CD14-positive monocyte (primary cell): Measurements from ENCODE around the gene HOXC12. TPM values are rescaled to one million over a fixed set of nuclear protein-coding genes. Genes with fewer than 3 reads are reported as not detected.

ENCODE experiments used
- DNase-seq, 3 donors: peaks; one replicate each; pipeline ENCODE4 v3.0.0-alpha.2; 2011 to 2022
- H2AFZ ChIP-seq: 2 replicates; pipeline ENCODE4 v1.6.0; 2012; ENCODE audit warnings: mild to moderate bottlenecking, low read depth, low read length, inconsistent platforms; ENCODE audit not compliant: insufficient read depth, poor library complexity, severe bottlenecking
- H3K27ac ChIP-seq, 2 donors: 1 replicate in 1 of 2; 2 replicates in 1 of 2; pipeline ENCODE4 v1.5.1; 2012 to 2013; ENCODE audit warnings: low read length in 2 of 2, control low read depth in 1 of 2, inconsistent platforms in 1 of 2, low read depth in 1 of 2, mild to moderate bottlenecking in 1 of 2
- H3K27me3 ChIP-seq, 2 donors: one replicate each; pipeline versions ENCODE4 v1.6.0 to v1.6.1; 2011 to 2013; ENCODE audit warnings: low read length in 2 of 2; ENCODE audit not compliant: control insufficient read depth in 2 of 2, insufficient read depth in 2 of 2
- H3K36me3 ChIP-seq, 2 donors: replicated peaks in 1 of 2; 1 replicate in 1 of 2; 2 replicates in 1 of 2; pipeline versions ENCODE4 v1.5.1 to v1.6.1; 2012 to 2013; ENCODE audit warnings: low read length in 2 of 2, control low read depth in 1 of 2, inconsistent platforms in 1 of 2, mild to moderate bottlenecking in 1 of 2; ENCODE audit not compliant: insufficient read depth in 2 of 2, control insufficient read depth in 1 of 2
- H3K4me1 ChIP-seq, 2 donors: 1 replicate in 1 of 2; 2 replicates in 1 of 2; pipeline versions ENCODE4 v1.5.1 to v1.6.1; 2012 to 2013; ENCODE audit warnings: low read length in 2 of 2, control low read depth in 1 of 2, inconsistent platforms in 1 of 2, mild to moderate bottlenecking in 1 of 2, moderate library complexity in 1 of 2; ENCODE audit not compliant: insufficient read depth in 2 of 2, control insufficient read depth in 1 of 2
- H3K4me2 ChIP-seq: replicated peaks from 2 replicates; pipeline ENCODE3; 2012; ENCODE audit warnings: low read length, moderate library complexity, mild to moderate bottlenecking; ENCODE audit not compliant: poor library complexity, severe bottlenecking; ENCODE audit errors: extremely low read depth
- H3K4me3 ChIP-seq, 3 experiments: fragments of 200-600 bp in 1 of 3; sonication (generic) in 1 of 3; replicated peaks in 1 of 3; 1 replicate in 2 of 3; 2 replicates in 1 of 3; pipeline ENCODE4 v1.5.1; 2011 to 2013; ENCODE audit warnings: low read length in 3 of 3, mild to moderate bottlenecking in 3 of 3, control low read depth in 2 of 3, low read depth in 2 of 3, inconsistent platforms in 1 of 3, moderate library complexity in 1 of 3
- H3K79me2 ChIP-seq: 2 replicates; pipeline ENCODE4 v1.6.0; 2012; ENCODE audit warnings: mild to moderate bottlenecking, control low read depth, inconsistent platforms, low read length, moderate library complexity; ENCODE audit not compliant: insufficient read depth
- H3K9ac ChIP-seq: 2 replicates; pipeline ENCODE4 v1.6.0; 2017; ENCODE audit warnings: low read length, mild to moderate bottlenecking; ENCODE audit not compliant: insufficient read depth, poor library complexity, severe bottlenecking
- H3K9me3 ChIP-seq, 2 donors: replicated peaks in 1 of 2; 1 replicate in 1 of 2; 2 replicates in 1 of 2; pipeline versions ENCODE4 v1.5.1 to v1.6.1; 2012 to 2013; ENCODE audit warnings: low read length in 2 of 2, control low read depth in 1 of 2; ENCODE audit not compliant: control insufficient read depth in 1 of 2, insufficient read depth in 1 of 2
- H4K20me1 ChIP-seq: 2 replicates; pipeline ENCODE4 v1.6.0; 2012; ENCODE audit warnings: mild to moderate bottlenecking, low read length, control low read depth, moderate library complexity; ENCODE audit not compliant: insufficient read depth
- H3K27ac Mint-ChIP-seq, 7 donors: one replicate each; pipeline ENCODE4 v1.8.0; 2020; ENCODE audit warnings: mild to moderate bottlenecking in 7 of 7, mixed read lengths in 7 of 7, moderate library complexity in 6 of 7, inconsistent platforms in 2 of 7
- H3K27me3 Mint-ChIP-seq, 3 donors: one replicate each; pipeline ENCODE4 v1.8.0; 2021 to 2022; ENCODE audit warnings: low read depth in 3 of 3, mild to moderate bottlenecking in 3 of 3, mixed read lengths in 3 of 3, moderate library complexity in 3 of 3, inconsistent platforms in 1 of 3
- H3K36me3 Mint-ChIP-seq, 2 donors: one replicate each; pipeline ENCODE4 v1.8.0; 2020; ENCODE audit warnings: mixed read lengths in 2 of 2, inconsistent platforms in 1 of 2, mild to moderate bottlenecking in 1 of 2
- H3K4me1 Mint-ChIP-seq: one replicate; pipeline ENCODE4 v1.8.0; 2020; ENCODE audit warnings: mild to moderate bottlenecking, mixed read lengths
- H3K4me3 Mint-ChIP-seq, 2 donors: one replicate each; pipeline ENCODE4 v1.8.0; 2020; ENCODE audit warnings: mild to moderate bottlenecking in 2 of 2, mixed read lengths in 2 of 2, moderate library complexity in 1 of 2
- H3K9me3 Mint-ChIP-seq, 7 donors: one replicate each; pipeline ENCODE4 v1.8.0; 2020 to 2022; ENCODE audit warnings: mixed read lengths in 7 of 7, mild to moderate bottlenecking in 6 of 7, moderate library complexity in 6 of 7, inconsistent platforms in 2 of 7
- WGBS: methylation state at CpG from one replicate; pipeline ENCODE4 v1.1.5; 2013; ENCODE audit warnings: missing lambda C conversion rate; ENCODE audit not compliant: insufficient coverage; 5-methylcytosine and 5-hydroxymethylcytosine counted together
- intact Hi-C, 2 donors: fragments of 100-400 bp; cut with micrococcal nuclease; formaldehyde crosslinking; loops; one replicate each; pipeline versions ENCODE4 v1.15.0 to v1.15.1; 2023
- polyA plus RNA-seq, 3 donors: library from polyadenylated mRNA; depleted of rRNA in 1 of 3; unstranded in 2 of 3; stranded (reverse) in 1 of 3; fragments of 300-500 nt in 2 of 3; fragments of >200 nt in 1 of 3; fragmentation: Illumina TruSeq in 2 of 3; gene quantifications; 1 replicate in 2 of 3; 2 replicates in 1 of 3; pipeline ENCODE4 v1.2.3, GENCODE V29; 2012 to 2021
- TF ChIP-seq, protein P1 (sequence below): fragments of 200-600 bp; IDR thresholded peaks from one replicate; pipeline ENCODE4 v1.8.0; 2022; ENCODE audit warnings: antibody characterized with exemption, mild to moderate bottlenecking

The HOXC12 gene
- polyA plus RNA-seq, 3 donors = not detected

GRCh38 chr12:53976172-53976822 is 21.6 kb downstream of the HOXC12 start:
- peaks cover 6 to 70% (median 50%) of the 10 kb centered on the region in 7 donors for H3K9me3 Mint-ChIP-seq
- peaks cover 10 to 23% of the 10 kb centered on the region in 2 donors for H3K36me3 Mint-ChIP-seq
- peaks cover 26 to 87% of the 10 kb centered on the region in 2 donors for H3K9me3 ChIP-seq
- no peak overlapping the region for H3K27ac ChIP-seq
- peaks cover 97 to 100% of the 10 kb centered on the region in 2 donors for H3K27me3 ChIP-seq
- H3K4me2 ChIP-seq = no peak overlapping the region
- no peak overlapping the region for H3K4me3 ChIP-seq
- no peak for DNase-seq
- no peaks in the 10 kb centered on the region for H3K79me2 ChIP-seq
- H3K27ac Mint-ChIP-seq = no peak overlapping the region
- 12% methylated on average over 6 of the region's 21 CpGs for WGBS
- H3K4me1 Mint-ChIP-seq = peaks cover 27% of the 10 kb centered on the region
- intact Hi-C loops = loop anchor here in 1 of 2 donors (10.0 kb wide), 1 partner anchor 59 kb away; the partner anchor contains the start of gene HOXC5
- peak overlapping the region in 1 of 2 donors; percentile 86 for H3K4me3 Mint-ChIP-seq
- no peaks in the 10 kb centered on the region for H4K20me1 ChIP-seq
- H2AFZ ChIP-seq = no peak overlapping the region
- no peak overlapping the region for H3K9ac ChIP-seq
- TF ChIP-seq, protein P1, sequence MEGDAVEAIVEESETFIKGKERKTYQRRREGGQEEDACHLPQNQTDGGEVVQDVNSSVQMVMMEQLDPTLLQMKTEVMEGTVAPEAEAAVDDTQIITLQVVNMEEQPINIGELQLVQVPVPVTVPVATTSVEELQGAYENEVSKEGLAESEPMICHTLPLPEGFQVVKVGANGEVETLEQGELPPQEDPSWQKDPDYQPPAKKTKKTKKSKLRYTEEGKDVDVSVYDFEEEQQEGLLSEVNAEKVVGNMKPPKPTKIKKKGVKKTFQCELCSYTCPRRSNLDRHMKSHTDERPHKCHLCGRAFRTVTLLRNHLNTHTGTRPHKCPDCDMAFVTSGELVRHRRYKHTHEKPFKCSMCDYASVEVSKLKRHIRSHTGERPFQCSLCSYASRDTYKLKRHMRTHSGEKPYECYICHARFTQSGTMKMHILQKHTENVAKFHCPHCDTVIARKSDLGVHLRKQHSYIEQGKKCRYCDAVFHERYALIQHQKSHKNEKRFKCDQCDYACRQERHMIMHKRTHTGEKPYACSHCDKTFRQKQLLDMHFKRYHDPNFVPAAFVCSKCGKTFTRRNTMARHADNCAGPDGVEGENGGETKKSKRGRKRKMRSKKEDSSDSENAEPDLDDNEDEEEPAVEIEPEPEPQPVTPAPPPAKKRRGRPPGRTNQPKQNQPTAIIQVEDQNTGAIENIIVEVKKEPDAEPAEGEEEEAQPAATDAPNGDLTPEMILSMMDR = no peak
- H3K4me1 ChIP-seq = peaks cover 10 to 23% of the 10 kb centered on the region in 2 donors
- peaks cover 96 to 100% (median 99%) of the 10 kb centered on the region in 3 donors for H3K27me3 Mint-ChIP-seq
- no peaks in the 10 kb centered on the region for H3K36me3 ChIP-seq

DNA sequence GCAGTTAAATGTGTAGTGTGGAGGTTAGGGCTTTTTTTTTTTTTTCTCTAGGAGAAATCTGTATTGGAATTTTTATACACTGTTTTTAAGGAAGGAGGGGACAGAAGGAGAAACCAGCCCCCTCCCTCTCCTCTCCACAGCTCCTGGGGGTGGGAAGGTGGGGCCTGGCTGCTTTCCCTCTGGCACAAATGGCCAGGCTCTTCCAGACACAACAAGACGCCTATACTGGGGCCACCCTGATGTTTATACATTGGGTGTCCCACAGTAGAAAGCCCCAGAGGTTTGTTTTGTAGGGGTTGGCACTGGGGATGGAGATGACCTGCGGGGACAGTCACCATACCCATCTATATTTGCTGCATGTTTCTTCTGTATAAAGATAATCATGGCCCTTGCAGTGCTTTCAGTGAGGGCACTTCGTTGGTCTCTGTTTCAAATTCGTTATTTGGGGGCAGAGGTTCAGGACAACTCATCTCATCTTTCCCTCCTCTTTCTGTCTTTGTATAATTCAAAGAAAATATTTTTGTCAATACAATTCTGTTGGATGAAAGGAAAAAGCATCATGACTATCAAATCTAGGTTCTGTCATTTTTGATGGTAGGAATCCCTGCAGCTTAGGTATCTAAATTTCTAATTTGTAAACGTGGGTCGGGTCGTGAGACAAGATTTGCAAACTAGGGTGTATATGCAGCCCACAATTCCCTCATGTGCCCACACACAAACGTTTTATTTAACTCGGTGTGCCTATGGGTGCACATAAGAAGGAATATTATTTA is 22.3 kb downstream of the HOXC12 start:
- peak overlapping the region in 1 of 2 donors; percentile 80 for H3K4me3 Mint-ChIP-seq
- peaks cover 13 to 22% of the 10 kb centered on the region in 2 donors for H3K36me3 Mint-ChIP-seq
- H4K20me1 ChIP-seq = no peaks in the 10 kb centered on the region
- no peak overlapping the region for H2AFZ ChIP-seq
- H3K9me3 Mint-ChIP-seq = peaks cover 6 to 69% (median 52%) of the 10 kb centered on the region in 7 donors
- peaks cover 97 to 100% of the 10 kb centered on the region in 2 donors for H3K27me3 ChIP-seq
- peaks cover 31 to 86% of the 10 kb centered on the region in 2 donors for H3K9me3 ChIP-seq
- DNase-seq = no peak
- no peak overlapping the region for H3K4me3 ChIP-seq
- H3K4me1 Mint-ChIP-seq = peaks cover 27% of the 10 kb centered on the region
- no peak overlapping the region for H3K27ac ChIP-seq
- TF ChIP-seq, protein P1 = no peak
- no peak overlapping the region for H3K4me2 ChIP-seq
- H3K27ac Mint-ChIP-seq = no peak overlapping the region
- no peaks in the 10 kb centered on the region for H3K36me3 ChIP-seq
- peaks cover 96 to 100% (median 99%) of the 10 kb centered on the region in 3 donors for H3K27me3 Mint-ChIP-seq
- WGBS = no CpG with 5 or more reads among the region's 9 CpGs
- no peaks in the 10 kb centered on the region for H3K79me2 ChIP-seq
- no peak overlapping the region for H3K9ac ChIP-seq
- peaks cover 10 to 23% of the 10 kb centered on the region in 2 donors for H3K4me1 ChIP-seq
- intact Hi-C loops = loop anchor here in 1 of 2 donors (10.0 kb wide), 1 partner anchor 58 kb away; the partner anchor contains the start of gene HOXC5
